ENCODE results near the gene SRGAP3.
A peak's percentile ranks its signal among the peaks of the same experiment; 100 is the strongest.

The SRGAP3 gene

GRCh38 chr3:9248522-9249271 lies 749 bp downstream of the SRGAP3 start (continued):
- TF ChIP-seq ZNF830 (tag by site-specific recombination; IDR thresholded peaks at IDR 0.05; ENCODE audit: low read depth) (no peak), ZNF155 (tag by site-specific recombination; IDR thresholded peaks at IDR 0.05) (no peak), ZNF473 (tag by site-specific recombination; IDR thresholded peaks at IDR 0.05) (no peak), ZNF785 (tag by site-specific recombination; IDR thresholded peaks at IDR 0.05) (no peak), ZNF670 (tag by site-specific recombination; IDR thresholded peaks at IDR 0.05; ENCODE audit: low read depth) (no peak), ZNF292 (tag by site-specific recombination; IDR thresholded peaks at IDR 0.05; ENCODE audit: borderline replicate concordance, low read depth) (no peak), ZNF600 (tag by site-specific recombination; IDR thresholded peaks at IDR 0.05) (peak; percentile 71), KLF9 (tag by site-specific recombination; IDR thresholded peaks at IDR 0.05; ENCODE audit: low read depth) (no peak), ZSCAN23 (tag by site-specific recombination; IDR thresholded peaks at IDR 0.05) (no peak), ZEB2 (tag by site-specific recombination; IDR thresholded peaks at IDR 0.05) (no peak), PRDM1 (tag by site-specific recombination; IDR thresholded peaks at IDR 0.05) (peak; percentile 65), KLF7 (tag by site-specific recombination; IDR thresholded peaks at IDR 0.05; ENCODE audit: borderline replicate concordance) (no peak), ZNF266 (tag by site-specific recombination; IDR thresholded peaks at IDR 0.05; ENCODE audit: low read depth) (no peak), ZSCAN30 (tag by site-specific recombination; IDR thresholded peaks at IDR 0.05) (no peak), SETDB1 (IDR thresholded peaks at IDR 0.05; ENCODE audit: insufficient read length, low read length) (no peak), REST (tag by site-specific recombination; IDR thresholded peaks at IDR 0.05) (no peak), ZNF48 (tag by site-specific recombination; IDR thresholded peaks at IDR 0.05) (no peak), ZNF629 (tag by site-specific recombination; IDR thresholded peaks at IDR 0.05) (peak; percentile 51; the same call in 1 of the 2 replicates), ZNF549 (tag by site-specific recombination; IDR thresholded peaks at IDR 0.05) (peak; percentile 99), ZNF354C (tag by site-specific recombination; IDR thresholded peaks at IDR 0.05; ENCODE audit: borderline replicate concordance, low read depth) (no peak), HOXC10 (CRISPR knock-in tag; IDR thresholded peaks at IDR 0.05) (no peak), ZBTB48 (tag by site-specific recombination; IDR thresholded peaks at IDR 0.05) (no peak)
- TF ChIP-seq, protein P1, sequence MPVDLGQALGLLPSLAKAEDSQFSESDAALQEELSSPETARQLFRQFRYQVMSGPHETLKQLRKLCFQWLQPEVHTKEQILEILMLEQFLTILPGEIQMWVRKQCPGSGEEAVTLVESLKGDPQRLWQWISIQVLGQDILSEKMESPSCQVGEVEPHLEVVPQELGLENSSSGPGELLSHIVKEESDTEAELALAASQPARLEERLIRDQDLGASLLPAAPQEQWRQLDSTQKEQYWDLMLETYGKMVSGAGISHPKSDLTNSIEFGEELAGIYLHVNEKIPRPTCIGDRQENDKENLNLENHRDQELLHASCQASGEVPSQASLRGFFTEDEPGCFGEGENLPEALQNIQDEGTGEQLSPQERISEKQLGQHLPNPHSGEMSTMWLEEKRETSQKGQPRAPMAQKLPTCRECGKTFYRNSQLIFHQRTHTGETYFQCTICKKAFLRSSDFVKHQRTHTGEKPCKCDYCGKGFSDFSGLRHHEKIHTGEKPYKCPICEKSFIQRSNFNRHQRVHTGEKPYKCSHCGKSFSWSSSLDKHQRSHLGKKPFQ (tag by site-specific recombination; IDR thresholded peaks at IDR 0.05) = no peak

GRCh38 chr3:9247941-9248521 lies 1.4 kb downstream of the SRGAP3 start:
- no peak for TF ChIP-seq MYNN (tag by site-specific recombination; IDR thresholded peaks at IDR 0.05; ENCODE audit: borderline replicate concordance)
- TF ChIP-seq ZBTB44 (tag by site-specific recombination; IDR thresholded peaks at IDR 0.05) = 0 out of 2 replicates have a peak, but pooled peaks have one; percentile 25
- no peak for TF ChIP-seq ZNF366 (tag by site-specific recombination; conservative IDR thresholded peaks at IDR 0.05)
- no peak for TF ChIP-seq ZNF26 (tag by site-specific recombination; IDR thresholded peaks at IDR 0.05)
- H3K27ac ChIP-seq (ENCODE audit: extremely low read depth, low read depth, low read length) = no peak overlapping the region
- no peaks in the 10 kb centered on the region for H3K9me3 ChIP-seq (ENCODE audit: control insufficient read depth, insufficient read depth, low read depth, low read length)
- H3K36me3 ChIP-seq (ENCODE audit: control insufficient read depth in 2 of 2, insufficient read depth in 1 of 2, low read length in 2 of 2) = no peaks in the 10 kb centered on the region
- peaks cover 6% of the 10 kb centered on the region; the same call in 1 of the 2 replicates for H3K4me1 ChIP-seq (ENCODE audit: control insufficient read depth, insufficient read depth, low read length)
- ChIA-PET POLR2A (no interaction called here), CTCF (interaction anchor here (0.9 kb wide), 2 partner anchors 259 to 493 kb away, joined by 3 to 4 read pairs; no protein-coding TSS in a partner anchor)
- H3K4me3 ChIP-seq (ENCODE audit: low read depth, low read length) = no peak overlapping the region
